GM12878 (cell line): ENCODE results near the gene DCLK2. TPM values are rescaled to one million over a fixed set of nuclear protein-coding genes. Genes with fewer than 3 reads are reported as not detected.

Experiments
- ATAC-seq: fragments of 200-7000 bp; cut with Tn5 transposase; 3 replicates; pipeline ENCODE4 v1.9.1; 2020; ENCODE audit warnings: mild to moderate bottlenecking, moderate library complexity
- BruUV-seq: library from RNA; stranded (reverse); fragments of 400-500 nt; replicated peaks from 2 replicates; lab custom pipeline; 2021; lab: Mats Ljungman, UMichigan
- CTCF ChIA-PET: fragments of 300-600 bp; sonication (Branson Sonifier 250); formaldehyde crosslinking; extraction: SDS; loops from one replicate; lab custom pipeline; 2021; ENCODE audit warnings: inconsistent platforms; lab: Yijun Ruan, JAX
- POLR2A ChIA-PET: fragments of 350-600 bp; formaldehyde crosslinking; extraction: SDS; loops from one replicate; lab custom pipeline; 2021; ENCODE audit warnings: inconsistent platforms; lab: Charles Lee
- RAD21 ChIA-PET: fragments of 300-600 bp; sonication (Branson Sonifier 250); formaldehyde crosslinking; loops from one replicate; lab custom pipeline; 2023; ENCODE audit warnings: antibody characterized with exemption; ENCODE audit not compliant: unreplicated experiment; lab: Charles Lee
- SMC1A ChIA-PET: fragments of 300-600 bp; sonication (Branson Sonifier 250); formaldehyde crosslinking; loops from one replicate; lab custom pipeline; 2023; ENCODE audit not compliant: unreplicated experiment, uncharacterized antibody; lab: Charles Lee
- DNase-seq: peaks from one replicate; pipeline ENCODE4 v3.0.0-alpha.2; 2011; ENCODE audit warnings: low read depth, low spot score
- FAIRE-seq: peaks from 3 replicates; lab custom pipeline; 2011; peaks lifted over from hg19 to GRCh38; lab: Jason Lieb, UNC
- H2AFZ ChIP-seq: 2 replicates; pipeline ENCODE4 v1.6.0; 2011; ENCODE audit warnings: low read depth, low read length, control low read depth; ENCODE audit not compliant: control insufficient read depth
- H3K27ac ChIP-seq: 2 replicates; pipeline ENCODE4 v1.5.1; 2011; ENCODE audit warnings: control low read depth; ENCODE audit not compliant: control insufficient read depth, insufficient read depth
- H3K27me3 ChIP-seq, 2 experiments: replicated peaks in 1 of 2; 2 replicates each; pipeline versions ENCODE4 v1.6.0 to v1.6.1; 2011; ENCODE audit warnings: low read length in 1 of 2; ENCODE audit not compliant: control insufficient read depth in 2 of 2, insufficient read depth in 2 of 2
- H3K36me3 ChIP-seq, 2 experiments: 2 replicates each; pipeline ENCODE4 v1.5.1; 2011; ENCODE audit warnings: low read length in 1 of 2; ENCODE audit not compliant: control insufficient read depth in 2 of 2, insufficient read depth in 2 of 2
- H3K4me1 ChIP-seq: 2 replicates; pipeline ENCODE4 v1.6.1; 2011; ENCODE audit warnings: mild to moderate bottlenecking, low read length, moderate library complexity, mixed read lengths; ENCODE audit not compliant: control insufficient read depth, insufficient read depth
- H3K4me2 ChIP-seq: 2 replicates; pipeline ENCODE4 v1.6.0; 2011; ENCODE audit warnings: control low read depth; ENCODE audit not compliant: control insufficient read depth, insufficient read depth
- H3K4me3 ChIP-seq: fragments of 200-600 bp; sonication (generic); 2 replicates; pipeline ENCODE4 v1.5.1; 2016
- H3K79me2 ChIP-seq: 2 replicates; pipeline ENCODE4 v1.6.0; 2011; ENCODE audit warnings: low read length; ENCODE audit not compliant: control insufficient read depth, insufficient read depth
- H3K9ac ChIP-seq: 2 replicates; pipeline ENCODE4 v1.8.0; 2011; ENCODE audit warnings: low read length, control low read depth, mixed read lengths; ENCODE audit not compliant: control insufficient read depth, insufficient read depth
- H3K9me3 ChIP-seq: replicated peaks from 3 replicates; pipeline ENCODE4 v1.5.1; 2011; ENCODE audit warnings: mild to moderate bottlenecking, low read length; ENCODE audit not compliant: control insufficient read depth, insufficient read depth
- H4K20me1 ChIP-seq: 2 replicates; pipeline ENCODE4 v1.6.0; 2011; ENCODE audit not compliant: control insufficient read depth, insufficient read depth
- ETV6 ChIP-seq, 2 experiments: fragments of 450-650 bp in 1 of 2; IDR thresholded peaks in 1 of 2; conservative IDR thresholded peaks in 1 of 2; 2 replicates each; pipeline ENCODE4 v1.6.1; 2014; ENCODE audit warnings: antibody characterized with exemption in 1 of 2, borderline replicate concordance in 1 of 2, low read depth in 1 of 2, mild to moderate bottlenecking in 1 of 2, moderate library complexity in 1 of 2
- FOXM1 ChIP-seq: IDR thresholded peaks from 2 replicates; pipeline ENCODE4 v1.6.1; 2012; ENCODE audit warnings: low read depth, mild to moderate bottlenecking, inconsistent platforms, low read length, moderate library complexity
- MEF2A ChIP-seq: IDR thresholded peaks from 2 replicates; pipeline ENCODE4 v1.6.1; 2011; ENCODE audit warnings: low read depth, mild to moderate bottlenecking, low read length, moderate library complexity; ENCODE audit not compliant: insufficient read depth
- MXI1 ChIP-seq: fragments of 150-350 bp; IDR thresholded peaks from 2 replicates; pipeline ENCODE4 v1.6.1; 2011; ENCODE audit warnings: low read depth, mild to moderate bottlenecking, inconsistent platforms, low read length, improper control_type of control experiment
- NFIC ChIP-seq: IDR thresholded peaks from 2 replicates; pipeline ENCODE4 v1.6.1; 2012; ENCODE audit warnings: low read depth, mild to moderate bottlenecking, inconsistent platforms, low read length, moderate library complexity
- RUNX3 ChIP-seq: IDR thresholded peaks from 2 replicates; pipeline ENCODE4 v1.6.1; 2012; ENCODE audit warnings: low read length, inconsistent platforms
- SREBF2 ChIP-seq: IDR thresholded peaks from 2 replicates; pipeline ENCODE4 v1.6.1; 2012; ENCODE audit warnings: mild to moderate bottlenecking, low read length
- ZBED1 ChIP-seq: IDR thresholded peaks from 2 replicates; pipeline ENCODE4 v1.6.1; 2016; ENCODE audit warnings: borderline replicate concordance
- ZBTB33 ChIP-seq: fragments of 450-650 bp; IDR thresholded peaks from 2 replicates; pipeline ENCODE4 v1.6.1; 2017; ENCODE audit warnings: mild to moderate bottlenecking
- WGBS: methylation state at CpG from one replicate; pipeline ENCODE4 v1.1.6; 2016; ENCODE audit warnings: low lambda C conversion rate; ENCODE audit not compliant: insufficient replicate concordance, insufficient coverage; ENCODE audit errors: missing lambda C conversion rate; 5-methylcytosine and 5-hydroxymethylcytosine counted together
- in situ Hi-C: fragments of 300-500 bp; cut with MboI; formaldehyde crosslinking; loops from 9 replicates; pipeline ENCODE4 v1.14.3; 2018; ENCODE audit warnings: mixed read lengths
- intact Hi-C: fragments of 100-400 bp; cut with micrococcal nuclease; formaldehyde crosslinking; loops from one replicate; pipeline ENCODE4 v1.14.2; 2022; ENCODE audit not compliant: unreplicated experiment
- polyA plus RNA-seq, 11 experiments: library from polyadenylated mRNA; depleted of rRNA in 4 of 11; unstranded in 6 of 11; stranded (reverse) in 5 of 11; fragments of >200 nt; fragmentation: Nextera tagmentation in 4 of 11; fragmentation: Illumina TruSeq in 1 of 11; extraction: Ambion mirVana in 4 of 11; extraction: Trizol in 1 of 11; gene quantifications; 1 replicate in 1 of 11; 2 replicates in 10 of 11; pipeline versions ENCODE4 v1.2.1 to v1.2.3, GENCODE V29; 2011 to 2016; ENCODE audit warnings: inconsistent platforms in 2 of 11, missing spikeins in 2 of 11, low read depth in 1 of 11
- total RNA-seq, 4 experiments: library from RNA; depleted of rRNA in 3 of 4; stranded (reverse); fragments of >200 nt in 3 of 4; fragmentation: Illumina TruSeq in 1 of 4; extraction: Trizol in 1 of 4; gene quantifications; 2 replicates each; pipeline versions ENCODE4 v1.2.1 to v1.2.3, GENCODE V29; 2013 to 2021

DCLK2 gene
- total and polyA plus RNA-seq, 10 of the 15 experiments (the other 5 are each of a cell fraction or from before 2014, with no cell fraction given), result not detected

- TF ChIP-seq FOXM1, result peak; percentile 77; the same call in 1 of the 2 replicates
- TF ChIP-seq RUNX3, result peak; percentile 61
- peak; percentile 68; the same call in 1 of the 2 replicates for TF ChIP-seq ZBED1
- 0 out of 2 replicates have a peak, but pooled peaks have one; percentile 24 for TF ChIP-seq MEF2A
- peak; percentile 84 for TF ChIP-seq NFIC
- TF ChIP-seq MXI1, result no peak
- TF ChIP-seq SREBF2, result no peak
- TF ChIP-seq, all 136 proteins: peak for 12
Measured at GRCh38 chr4:150123087-150123486, 44.8 kb downstream of the DCLK2 start (continued).

DNA sequence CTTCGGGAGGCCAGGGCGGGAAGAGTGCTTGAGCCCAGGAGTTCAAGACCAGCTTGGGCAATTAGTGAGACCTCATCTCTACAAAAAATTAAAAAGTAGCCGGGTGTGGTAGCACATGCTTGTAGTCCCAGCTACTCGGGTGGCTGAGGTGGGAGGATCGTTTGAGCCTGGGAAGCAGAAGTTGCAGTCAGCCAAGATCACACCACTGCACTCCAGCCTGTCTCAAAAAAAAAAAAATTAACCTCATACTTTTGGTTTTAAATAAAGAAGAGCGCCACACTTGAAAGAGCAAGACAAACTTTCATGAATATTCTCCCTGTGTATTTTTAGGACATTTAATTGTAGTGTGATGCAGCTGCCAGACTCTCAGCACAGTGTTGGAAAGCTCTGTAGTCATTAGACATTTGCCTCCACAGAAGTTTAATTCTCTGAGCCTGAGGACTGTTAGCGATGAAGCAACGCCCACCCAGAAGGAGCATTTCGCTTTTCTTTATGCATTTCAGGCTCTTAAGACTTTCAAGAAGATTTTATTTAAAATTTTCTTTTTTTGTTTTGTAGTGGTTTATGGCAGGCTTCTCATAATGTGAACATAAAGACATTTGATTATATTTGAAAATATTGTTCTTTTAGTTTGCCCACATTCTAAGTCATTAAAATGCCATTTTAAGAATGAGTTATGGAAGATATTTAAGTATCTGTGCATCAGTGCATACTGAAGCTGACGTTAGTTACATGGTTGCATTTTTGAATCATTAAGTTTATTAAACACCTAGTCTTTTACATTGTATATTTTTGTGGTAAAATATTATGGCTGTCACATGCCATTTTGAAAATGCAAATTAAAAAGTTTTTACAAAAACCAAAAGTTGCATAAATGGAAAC lies 45.8 kb downstream of the DCLK2 start:
- no peak overlapping the region for H2AFZ ChIP-seq
- DNase-seq (no peak), FAIRE-seq (no peak), ATAC-seq (no peak; the same call in 2 of the 3 replicates)
- H4K20me1 ChIP-seq, result no peaks in the 10 kb centered on the region
- BruUV-seq, result no TSS peak
- H3K79me2 ChIP-seq, result no peaks in the 10 kb centered on the region
- intact Hi-C loops (no loop called here), in situ Hi-C loops (no loop called here)
- WGBS, result 30% methylated on average over 10 of the region's 10 CpGs
- RAD21 ChIA-PET, result no interaction called here
- SMC1A ChIA-PET, result no interaction called here
- H3K9ac ChIP-seq, result no peak overlapping the region
- peaks cover 4% of the 10 kb centered on the region; the same call in 1 of the 2 replicates for H3K4me1 ChIP-seq
- CTCF ChIA-PET, result interaction anchor here (1.0 kb wide), 1 partner anchor 24 kb away, joined by 3 read pairs; no protein-coding TSS in a partner anchor
- H3K27me3 ChIP-seq, result no peaks in the 10 kb centered on the region
- no peaks in the 10 kb centered on the region for H3K9me3 ChIP-seq
- TF ChIP-seq ZBTB33 (no peak), ETV6 (conservative IDR thresholded peaks at IDR 0.05 in 1 of 2, IDR thresholded peaks at IDR 0.05 in 1 of 2; ENCODE audit: borderline replicate concordance in 1 of 2, low read depth in 1 of 2) (no peak), RUNX3 (peak; percentile 38)
- no peak overlapping the region for H3K27ac ChIP-seq
- no peak overlapping the region for H3K4me3 ChIP-seq
- H3K4me2 ChIP-seq, result no peak overlapping the region
- no peaks in the 10 kb centered on the region for H3K36me3 ChIP-seq
- POLR2A ChIA-PET, result no interaction called here
